ENCODE results near the gene HHLA2.

HHLA2 gene

DNA sequence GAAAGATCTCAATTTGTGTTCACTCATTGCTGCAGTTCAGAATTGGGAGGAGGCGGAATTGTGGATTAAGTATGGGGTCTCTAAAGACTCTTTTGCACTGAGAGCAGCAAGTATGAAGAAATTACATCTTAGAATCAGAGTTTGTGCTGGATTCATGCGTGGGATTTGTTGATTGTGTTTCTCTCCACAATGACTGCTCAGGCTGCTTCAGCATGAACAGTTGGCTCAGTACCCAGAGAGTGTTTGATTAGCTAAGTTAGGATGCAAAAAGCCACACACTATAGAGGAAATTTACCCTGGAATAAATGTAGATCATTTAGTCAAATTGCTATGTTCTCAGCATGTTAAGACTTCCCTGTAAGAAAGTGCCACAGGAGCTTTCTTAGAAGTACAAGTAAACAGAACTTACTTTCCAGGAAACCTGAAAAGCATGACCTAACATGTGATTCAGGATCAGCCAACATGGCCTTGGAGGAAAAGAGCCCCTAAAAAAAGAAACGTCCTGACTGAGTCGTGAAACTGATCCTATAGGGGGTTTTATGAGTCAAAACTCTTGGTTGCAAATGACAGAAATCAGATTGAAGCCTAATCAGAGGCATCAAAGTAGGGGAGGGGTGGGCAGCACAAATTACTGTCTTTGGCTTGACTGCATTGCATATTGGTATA is 32.6 kb downstream of the HHLA2 start:
- TF ChIP-seq, protein P1, sequence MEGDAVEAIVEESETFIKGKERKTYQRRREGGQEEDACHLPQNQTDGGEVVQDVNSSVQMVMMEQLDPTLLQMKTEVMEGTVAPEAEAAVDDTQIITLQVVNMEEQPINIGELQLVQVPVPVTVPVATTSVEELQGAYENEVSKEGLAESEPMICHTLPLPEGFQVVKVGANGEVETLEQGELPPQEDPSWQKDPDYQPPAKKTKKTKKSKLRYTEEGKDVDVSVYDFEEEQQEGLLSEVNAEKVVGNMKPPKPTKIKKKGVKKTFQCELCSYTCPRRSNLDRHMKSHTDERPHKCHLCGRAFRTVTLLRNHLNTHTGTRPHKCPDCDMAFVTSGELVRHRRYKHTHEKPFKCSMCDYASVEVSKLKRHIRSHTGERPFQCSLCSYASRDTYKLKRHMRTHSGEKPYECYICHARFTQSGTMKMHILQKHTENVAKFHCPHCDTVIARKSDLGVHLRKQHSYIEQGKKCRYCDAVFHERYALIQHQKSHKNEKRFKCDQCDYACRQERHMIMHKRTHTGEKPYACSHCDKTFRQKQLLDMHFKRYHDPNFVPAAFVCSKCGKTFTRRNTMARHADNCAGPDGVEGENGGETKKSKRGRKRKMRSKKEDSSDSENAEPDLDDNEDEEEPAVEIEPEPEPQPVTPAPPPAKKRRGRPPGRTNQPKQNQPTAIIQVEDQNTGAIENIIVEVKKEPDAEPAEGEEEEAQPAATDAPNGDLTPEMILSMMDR (IDR thresholded peaks at IDR 0.05; ENCODE audit: borderline replicate concordance, insufficient read depth, low read depth, low read length), result no peak
- no peak overlapping the region for H3K4me3 ChIP-seq (ENCODE audit: low read depth, low read length)

- H3K4me3 ChIP-seq (ENCODE audit: low read depth, low read length), result no peak overlapping the region
- TF ChIP-seq, protein P1 (IDR thresholded peaks at IDR 0.05; ENCODE audit: borderline replicate concordance, insufficient read depth, low read depth, low read length), result no peak
Observed at GRCh38 chr3:108329508-108329907, 33.2 kb downstream of the HHLA2 start.

DNA sequence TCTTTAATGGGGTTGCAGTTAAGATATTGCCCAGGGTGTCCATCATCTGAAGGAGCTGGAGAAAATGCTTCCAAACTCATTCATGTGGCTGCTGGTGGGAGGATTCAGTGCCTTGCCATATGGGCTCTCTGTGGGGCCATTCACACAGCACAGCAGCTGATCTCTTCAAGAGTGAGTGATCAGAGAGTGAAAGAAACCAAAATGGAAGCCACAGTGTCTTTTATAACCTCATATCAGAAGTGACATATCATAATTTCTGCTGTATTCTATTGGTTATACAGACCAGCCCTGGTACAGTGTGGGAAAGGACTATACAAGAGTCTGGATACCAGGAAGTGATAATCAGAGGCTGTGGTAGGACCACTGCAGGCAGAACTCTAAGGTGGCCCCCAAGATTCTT is 33.6 kb downstream of the HHLA2 start:
- H3K4me3 ChIP-seq (ENCODE audit: low read depth, low read length), result no peak overlapping the region
- TF ChIP-seq, protein P1 (IDR thresholded peaks at IDR 0.05; ENCODE audit: borderline replicate concordance, insufficient read depth, low read depth, low read length), result no peak

GRCh38 chr3:108331792-108332191 is 35.4 kb downstream of the HHLA2 start:
- TF ChIP-seq, protein P1 (IDR thresholded peaks at IDR 0.05; ENCODE audit: borderline replicate concordance, insufficient read depth, low read depth, low read length), result no peak
- H3K4me3 ChIP-seq (ENCODE audit: low read depth, low read length), result no peak overlapping the region

- no peak overlapping the region for H3K4me3 ChIP-seq (ENCODE audit: low read depth, low read length)
- TF ChIP-seq, protein P1 (IDR thresholded peaks at IDR 0.05; ENCODE audit: borderline replicate concordance, insufficient read depth, low read depth, low read length), result no peak
Observed at GRCh38 chr3:108333961-108334360, 37.6 kb downstream of the HHLA2 start.

- TF ChIP-seq, protein P1 (IDR thresholded peaks at IDR 0.05; ENCODE audit: borderline replicate concordance, insufficient read depth, low read depth, low read length), result no peak
- H3K4me3 ChIP-seq (ENCODE audit: low read depth, low read length), result no peak overlapping the region
Observed at GRCh38 chr3:108334701-108335100, 38.4 kb downstream of the HHLA2 start.

DNA sequence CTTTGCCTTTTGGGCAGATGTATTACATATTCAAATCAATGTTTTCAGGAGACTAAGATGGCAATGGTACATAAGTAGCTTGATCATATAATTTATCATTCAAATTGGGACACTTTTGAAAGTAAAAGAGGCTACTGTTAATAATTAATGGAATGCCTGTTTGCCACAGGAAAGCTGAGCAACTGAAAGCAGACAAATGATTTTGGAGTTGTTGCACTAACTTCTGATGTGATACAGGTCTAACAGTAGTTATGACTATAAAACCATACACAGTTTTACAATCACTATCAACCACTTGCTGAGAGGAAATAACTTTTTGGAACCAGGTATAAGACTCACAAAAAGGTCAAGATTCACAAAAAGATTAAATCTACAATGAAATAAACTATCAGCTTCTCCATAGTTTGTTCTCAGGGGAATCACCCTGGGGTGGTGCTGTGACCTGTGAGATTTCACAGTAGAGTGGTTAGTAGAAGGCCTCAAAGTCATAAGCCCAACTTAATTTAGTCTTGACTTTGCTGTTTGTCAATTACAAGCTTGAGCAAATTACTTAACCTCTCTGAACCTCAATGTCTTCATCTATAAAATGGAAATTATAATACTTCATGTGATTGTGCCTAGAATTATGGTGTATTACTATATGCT is 42.7 kb downstream of the HHLA2 start:
- no peak overlapping the region for H3K4me3 ChIP-seq (ENCODE audit: low read depth, low read length)
- TF ChIP-seq, protein P1 (IDR thresholded peaks at IDR 0.05; ENCODE audit: borderline replicate concordance, insufficient read depth, low read depth, low read length), result no peak

Data from GM12875 (cell line).